Gastroesophageal sphincter (tissue), 4 donors: ENCODE data around the gene DOCK4. TPM values are rescaled to one million over a fixed set of nuclear protein-coding genes. Genes with fewer than 3 reads are reported as not detected.

Experiments used
- ATAC-seq: fragments of 150-250 bp; one replicate; pipeline ENCODE4 v1.9.1; 2016; ENCODE audit warnings: mild to moderate bottlenecking, moderate library complexity
- H3K27ac ChIP-seq, 4 donors: fragments of 200-600 bp; sonication (generic) in 3 of 4; 1 replicate in 3 of 4; 2 replicates in 1 of 4; pipeline ENCODE4 v1.5.1; 2016 to 2019
- H3K27me3 ChIP-seq: fragments of 200-600 bp; sonication (generic); one replicate; pipeline ENCODE4 v1.5.1; 2019
- H3K36me3 ChIP-seq, 2 donors: fragments of 200-600 bp; sonication (generic); one replicate each; pipeline ENCODE4 v1.5.1; 2019; ENCODE audit warnings: control low read depth in 1 of 2
- H3K4me1 ChIP-seq, 3 donors: fragments of 200-600 bp; sonication (generic); 1 replicate in 2 of 3; 2 replicates in 1 of 3; pipeline ENCODE4 v1.5.1; 2016 to 2019; ENCODE audit warnings: control low read depth in 2 of 3
- H3K4me3 ChIP-seq, 2 donors: fragments of 200-600 bp; sonication (generic); one replicate each; pipeline ENCODE4 v1.5.1; 2019; ENCODE audit warnings: mild to moderate bottlenecking in 1 of 2, moderate library complexity in 1 of 2
- H3K9me3 ChIP-seq, 3 donors: fragments of 200-600 bp; sonication (generic); one replicate each; pipeline ENCODE4 v1.5.1; 2017 to 2019; ENCODE audit warnings: control low read depth in 2 of 3
- EP300 ChIP-seq: sonication (generic); formaldehyde crosslinking; IDR thresholded peaks from one replicate; pipeline ENCODE4 v1.6.1; 2017; ENCODE audit warnings: antibody characterized with exemption, mild to moderate bottlenecking
- POLR2A ChIP-seq, 2 donors: fragments of 450-650 bp; IDR thresholded peaks; one replicate each; pipeline ENCODE4 v1.6.1; 2017; ENCODE audit warnings: antibody characterized with exemption in 2 of 2, mild to moderate bottlenecking in 2 of 2, moderate library complexity in 1 of 2
- POLR2AphosphoS5 ChIP-seq: sonication (generic); formaldehyde crosslinking; IDR thresholded peaks from one replicate; pipeline ENCODE4 v1.6.1; 2017; ENCODE audit warnings: antibody characterized with exemption
- WGBS, 2 donors: methylation state at CpG; one replicate each; pipeline ENCODE4 v1.1.5; 2018; ENCODE audit warnings: low coverage in 1 of 2; 5-methylcytosine and 5-hydroxymethylcytosine counted together
- total RNA-seq, 4 donors: library from RNA; depleted of rRNA; stranded (reverse); fragments of >200 nt; gene quantifications; one replicate each; pipeline ENCODE4 v1.1.0, GENCODE V29; 2016
- TF ChIP-seq, protein P1 (sequence below), 4 experiments: fragments of 200-600 bp in 2 of 4; fragments of 450-650 bp in 2 of 4; sonication (generic) in 1 of 4; IDR thresholded peaks; one replicate each; pipeline ENCODE4 v1.5.1; 2017 to 2019; ENCODE audit warnings: antibody characterized with exemption in 4 of 4, mild to moderate bottlenecking in 2 of 4, moderate library complexity in 2 of 4

Gene DOCK4
- total RNA-seq, 4 donors from 2014 or later: 14.0 to 34.1 (median 24.2) TPM

DNA sequence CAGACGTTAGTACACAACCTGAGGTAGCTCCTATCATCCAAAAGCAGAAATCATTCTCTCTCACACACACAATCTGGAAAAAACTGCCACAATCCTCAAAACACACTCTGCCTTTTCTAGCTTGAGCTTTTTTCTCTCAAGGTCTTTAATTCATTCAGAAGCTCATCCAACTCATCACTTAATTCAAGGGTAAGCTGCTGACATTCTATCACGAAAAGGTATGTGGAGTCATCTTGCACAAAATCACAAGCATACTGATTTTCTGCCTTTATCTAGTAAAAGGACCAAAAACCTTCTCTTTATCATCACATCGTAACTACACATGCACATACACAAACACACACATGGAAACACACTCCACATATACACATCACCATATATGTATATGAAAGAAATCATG lies 32.0 kb downstream of the DOCK4 start:
- Histone ChIP-seq H3K27me3 (no peaks in the 10 kb centered on the region), H3K36me3 (no peaks in the 10 kb centered on the region), H3K4me3 (no peak overlapping the region), H3K27ac (no peak overlapping the region), H3K9me3 (no peaks in the 10 kb centered on the region), H3K4me1 (peaks cover 0 to 9% (median 0%) of the 10 kb centered on the region in 3 donors)
- no peak for ATAC-seq
- 87 to 100% methylated on average over 3 of the region's 3 CpGs for WGBS, 2 donors
- TF ChIP-seq POLR2AphosphoS5: no peak
- TF ChIP-seq POLR2A (IDR thresholded peaks at IDR 0.05): no peak
- TF ChIP-seq, protein P1, sequence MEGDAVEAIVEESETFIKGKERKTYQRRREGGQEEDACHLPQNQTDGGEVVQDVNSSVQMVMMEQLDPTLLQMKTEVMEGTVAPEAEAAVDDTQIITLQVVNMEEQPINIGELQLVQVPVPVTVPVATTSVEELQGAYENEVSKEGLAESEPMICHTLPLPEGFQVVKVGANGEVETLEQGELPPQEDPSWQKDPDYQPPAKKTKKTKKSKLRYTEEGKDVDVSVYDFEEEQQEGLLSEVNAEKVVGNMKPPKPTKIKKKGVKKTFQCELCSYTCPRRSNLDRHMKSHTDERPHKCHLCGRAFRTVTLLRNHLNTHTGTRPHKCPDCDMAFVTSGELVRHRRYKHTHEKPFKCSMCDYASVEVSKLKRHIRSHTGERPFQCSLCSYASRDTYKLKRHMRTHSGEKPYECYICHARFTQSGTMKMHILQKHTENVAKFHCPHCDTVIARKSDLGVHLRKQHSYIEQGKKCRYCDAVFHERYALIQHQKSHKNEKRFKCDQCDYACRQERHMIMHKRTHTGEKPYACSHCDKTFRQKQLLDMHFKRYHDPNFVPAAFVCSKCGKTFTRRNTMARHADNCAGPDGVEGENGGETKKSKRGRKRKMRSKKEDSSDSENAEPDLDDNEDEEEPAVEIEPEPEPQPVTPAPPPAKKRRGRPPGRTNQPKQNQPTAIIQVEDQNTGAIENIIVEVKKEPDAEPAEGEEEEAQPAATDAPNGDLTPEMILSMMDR (IDR thresholded peaks at IDR 0.05): no peak
- no peak for TF ChIP-seq EP300

DNA sequence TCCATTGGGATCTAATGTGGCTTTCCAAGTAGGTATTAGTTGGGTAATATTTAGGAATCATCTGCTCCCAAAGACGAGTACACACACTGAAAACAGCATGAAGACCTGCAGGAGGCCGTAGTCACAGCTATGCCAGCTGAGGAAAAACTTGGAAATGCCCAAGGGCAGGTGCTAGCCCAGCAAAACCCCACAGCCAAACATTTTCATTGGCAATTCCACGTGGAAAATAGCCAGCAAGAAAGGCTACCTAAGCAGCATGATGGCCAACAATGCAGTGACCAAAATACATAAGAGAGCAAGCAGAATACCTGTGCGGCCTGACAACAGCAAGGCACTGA lies 32.7 kb downstream of the DOCK4 start:
- peak overlapping the region in 2 of 4 donors; percentile 13 to 14 for H3K27ac ChIP-seq
- no peak overlapping the region for H3K4me3 ChIP-seq
- TF ChIP-seq POLR2A (IDR thresholded peaks at IDR 0.05): no peak
- no peak for TF ChIP-seq EP300
- TF ChIP-seq POLR2AphosphoS5: no peak
- TF ChIP-seq, protein P1 (IDR thresholded peaks at IDR 0.05): no peak
- WGBS, 2 donors: 67 to 89% methylated on average over 2 to 3 of the region's 4 CpGs
- ATAC-seq: no peak
- peaks cover 0 to 9% (median 0%) of the 10 kb centered on the region in 3 donors for H3K4me1 ChIP-seq
- no peaks in the 10 kb centered on the region for H3K9me3 ChIP-seq
- H3K27me3 ChIP-seq: no peaks in the 10 kb centered on the region
- no peaks in the 10 kb centered on the region for H3K36me3 ChIP-seq

DNA sequence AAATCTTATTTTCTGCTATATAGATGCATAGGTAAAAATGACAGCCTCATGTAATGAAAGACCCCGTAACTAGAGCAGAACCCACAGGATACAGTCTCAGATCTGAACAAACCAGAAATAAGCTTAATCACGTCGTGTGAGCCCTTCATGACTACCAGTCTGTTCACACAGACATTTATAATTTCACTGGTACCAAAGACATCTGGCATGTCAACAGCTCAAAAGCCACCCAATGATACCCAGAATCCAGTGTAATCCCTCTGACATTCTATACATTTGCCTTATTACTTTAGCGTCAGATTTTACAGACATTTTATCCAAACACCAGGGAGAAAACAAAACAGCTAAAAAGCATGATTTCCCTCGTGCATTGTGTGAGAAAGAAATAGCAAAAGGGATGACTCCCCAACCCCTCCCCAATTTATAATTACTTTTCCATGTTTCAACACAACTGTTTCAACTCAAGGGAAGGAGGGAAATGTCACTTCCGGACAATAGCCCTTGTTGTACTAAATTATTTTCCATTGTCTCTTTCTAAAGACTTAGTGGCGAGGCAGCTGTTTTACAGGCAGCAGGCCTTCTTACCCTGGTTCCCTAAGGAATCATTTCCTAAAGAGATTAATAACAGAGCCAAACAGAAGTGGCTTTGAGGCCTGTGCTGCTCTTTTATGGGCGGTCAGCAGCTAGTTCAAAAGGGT lies 33.2 kb downstream of the DOCK4 start:
- TF ChIP-seq, protein P1 (IDR thresholded peaks at IDR 0.05): no peak
- no peak for TF ChIP-seq POLR2AphosphoS5
- no peak for TF ChIP-seq POLR2A (IDR thresholded peaks at IDR 0.05)
- TF ChIP-seq EP300: no peak

DNA sequence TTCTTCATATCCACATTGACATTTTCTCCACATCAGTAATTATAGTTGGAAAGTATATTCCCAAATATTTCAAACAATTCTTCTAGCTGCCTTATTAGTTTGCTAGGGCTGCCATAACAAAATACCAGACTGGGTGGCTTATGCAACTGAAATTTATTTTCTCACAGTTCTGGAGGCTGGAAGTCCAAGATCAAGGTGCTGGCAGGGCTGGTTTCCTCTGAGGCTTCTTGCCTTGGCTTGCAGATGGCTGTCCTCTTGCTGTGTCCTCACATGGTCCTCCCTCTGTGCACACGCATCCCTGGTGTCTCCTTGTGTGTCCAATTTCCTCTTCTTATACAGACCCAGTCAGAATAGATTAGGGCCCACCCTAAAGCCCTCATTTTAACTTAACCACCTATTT lies 34.5 kb downstream of the DOCK4 start:
- no peak for ATAC-seq
- Histone ChIP-seq H3K27ac (no peak overlapping the region), H3K9me3 (no peaks in the 10 kb centered on the region), H3K4me3 (no peak overlapping the region), H3K4me1 (peaks cover 0 to 16% (median 0%) of the 10 kb centered on the region in 3 donors), H3K27me3 (no peaks in the 10 kb centered on the region), H3K36me3 (no peaks in the 10 kb centered on the region)
- 90% methylated on average over 1 of the region's 1 CpG; no CpG with 5 or more reads in 1 of the 2 donors for WGBS, 2 donors
- TF ChIP-seq, protein P1 (IDR thresholded peaks at IDR 0.05): no peak
- TF ChIP-seq POLR2A (IDR thresholded peaks at IDR 0.05) (no peak), POLR2AphosphoS5 (no peak), EP300 (no peak)

More for the DNA sequence above, 33.2 kb downstream of the DOCK4 start:
- Histone ChIP-seq H3K9me3 (no peaks in the 10 kb centered on the region), H3K27ac (peak overlapping the region in 2 of 4 donors; percentile 13 to 14), H3K36me3 (no peaks in the 10 kb centered on the region), H3K4me3 (no peak overlapping the region), H3K4me1 (peaks cover 0 to 9% (median 0%) of the 10 kb centered on the region in 3 donors), H3K27me3 (no peaks in the 10 kb centered on the region)
- peak; percentile 34 for ATAC-seq
- WGBS, 2 donors: 60 to 65% methylated on average over 8 of the region's 8 CpGs

DNA sequence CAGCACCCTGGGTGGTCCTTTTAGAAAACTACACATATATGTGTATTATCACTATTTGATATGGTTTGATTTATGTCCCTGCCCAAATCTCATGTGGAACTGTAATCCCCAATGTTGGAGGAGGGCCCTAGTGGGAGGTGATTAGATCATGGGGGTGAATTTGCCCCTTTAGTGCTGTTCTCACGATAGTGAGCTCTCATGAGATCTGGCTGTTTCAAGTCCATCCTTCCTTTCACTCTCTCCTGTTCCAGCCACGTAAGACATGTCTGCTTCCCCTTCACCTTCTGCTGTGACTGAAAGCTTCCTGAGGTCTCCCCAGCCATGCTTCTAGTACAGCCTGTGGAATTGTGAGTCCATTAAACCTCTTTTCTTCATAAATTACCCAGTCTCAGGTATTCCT lies 37.3 kb downstream of the DOCK4 start:
- Histone ChIP-seq H3K27me3 (no peaks in the 10 kb centered on the region), H3K9me3 (no peaks in the 10 kb centered on the region), H3K36me3 (no peaks in the 10 kb centered on the region), H3K4me3 (no peak overlapping the region), H3K4me1 (peaks cover 0 to 13% (median 0%) of the 10 kb centered on the region in 3 donors), H3K27ac (no peak overlapping the region)
- TF ChIP-seq, protein P1 (IDR thresholded peaks at IDR 0.05): no peak
- TF ChIP-seq EP300: no peak
- no peak for TF ChIP-seq POLR2A (IDR thresholded peaks at IDR 0.05)
- no peak for TF ChIP-seq POLR2AphosphoS5
- WGBS, 2 donors: 82 to 83% methylated on average over 2 of the region's 2 CpGs
- no peak for ATAC-seq
